ENCODE measurements around the gene PAX3.

PAX3 gene

DNA sequence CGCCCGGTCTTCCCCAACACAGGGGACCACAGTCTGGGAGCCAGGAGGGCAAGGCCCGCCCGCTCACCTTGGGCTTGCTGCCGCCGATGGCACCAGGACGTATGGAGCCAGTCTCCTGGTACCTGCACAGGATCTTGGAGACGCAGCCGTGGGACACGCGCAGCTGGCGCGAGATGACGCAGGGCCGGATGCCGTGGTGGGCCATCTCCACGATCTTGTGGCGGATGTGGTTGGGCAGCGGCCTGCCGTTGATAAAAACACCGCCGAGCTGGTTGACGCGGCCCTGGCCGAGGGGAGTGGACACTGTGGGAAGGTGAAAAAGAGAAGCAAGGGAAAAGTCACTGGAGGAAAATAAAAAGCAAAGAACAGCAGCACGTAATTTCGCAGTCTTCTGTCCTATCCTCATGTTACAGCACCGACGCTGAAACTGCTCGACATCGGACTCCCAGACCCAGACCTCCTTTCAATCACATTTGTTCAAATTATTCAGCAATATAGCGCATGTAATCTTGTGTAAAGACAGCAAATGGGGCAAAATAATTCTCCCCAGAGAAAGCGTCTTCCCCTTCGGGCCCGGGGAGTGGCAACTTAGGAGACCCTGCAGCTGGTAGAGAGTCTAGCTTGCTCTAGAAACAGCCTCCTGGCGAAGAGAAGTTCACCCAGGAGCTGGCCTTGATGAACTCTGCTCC lies 1.7 kb downstream of the PAX3 start:
- no peak for DNase-seq (ENCODE audit: low read depth)

DNA sequence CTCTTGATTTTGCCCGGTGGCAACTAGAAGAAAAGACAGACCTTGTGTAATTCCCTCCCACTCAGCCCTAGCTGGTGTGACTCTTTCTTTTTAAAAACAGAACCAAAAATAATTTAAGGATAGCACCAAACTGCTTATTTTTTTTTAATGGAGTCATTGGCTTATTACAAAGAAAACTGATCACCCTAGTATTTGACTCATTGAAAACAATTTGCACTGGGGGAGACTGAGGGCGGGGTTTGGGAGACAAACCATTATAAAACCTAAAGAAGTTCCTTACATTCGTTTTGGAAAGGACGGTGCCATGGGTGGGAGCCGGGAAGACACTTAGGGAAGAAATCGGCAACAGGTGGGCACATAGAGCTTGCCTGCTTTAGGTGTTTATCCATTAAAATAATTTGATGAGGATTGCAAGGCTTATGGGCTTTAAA lies 2.5 kb downstream of the PAX3 start:
- no peak for DNase-seq (ENCODE audit: low read depth)

DNA sequence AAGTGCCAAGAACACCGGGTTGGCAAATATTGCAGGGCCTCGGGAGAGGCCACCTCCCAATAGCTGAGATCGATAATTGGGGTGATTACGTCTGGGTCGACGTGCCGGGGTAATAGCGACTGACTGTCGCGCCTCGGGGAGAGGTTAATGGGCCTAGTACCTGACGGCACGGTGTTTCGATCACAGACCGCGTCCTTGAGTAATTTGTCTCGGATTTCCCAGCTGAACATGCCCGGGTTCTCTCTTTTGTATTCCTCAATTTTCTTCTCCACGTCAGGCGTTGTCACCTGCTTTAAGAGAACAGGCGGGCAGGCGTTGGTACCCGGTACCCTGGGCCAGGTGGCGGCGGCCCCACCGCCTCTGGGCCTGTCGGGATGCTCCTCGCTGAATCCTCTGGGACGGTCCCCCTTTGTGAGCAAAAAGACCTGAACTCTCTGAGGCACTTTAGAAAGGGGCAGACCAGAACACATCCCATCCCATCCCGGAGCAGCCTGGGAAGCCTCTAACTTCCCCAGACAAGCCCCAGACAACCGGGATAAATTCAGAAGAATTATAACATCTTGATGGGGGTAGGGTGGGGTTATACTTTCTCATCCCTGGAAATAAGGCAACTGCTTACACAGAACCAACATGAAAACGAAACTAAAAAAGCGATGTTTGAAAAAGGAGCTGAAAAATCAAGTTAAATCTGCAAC lies 3.3 kb downstream of the PAX3 start:
- DNase-seq (ENCODE audit: low read depth) = no peak

DNA sequence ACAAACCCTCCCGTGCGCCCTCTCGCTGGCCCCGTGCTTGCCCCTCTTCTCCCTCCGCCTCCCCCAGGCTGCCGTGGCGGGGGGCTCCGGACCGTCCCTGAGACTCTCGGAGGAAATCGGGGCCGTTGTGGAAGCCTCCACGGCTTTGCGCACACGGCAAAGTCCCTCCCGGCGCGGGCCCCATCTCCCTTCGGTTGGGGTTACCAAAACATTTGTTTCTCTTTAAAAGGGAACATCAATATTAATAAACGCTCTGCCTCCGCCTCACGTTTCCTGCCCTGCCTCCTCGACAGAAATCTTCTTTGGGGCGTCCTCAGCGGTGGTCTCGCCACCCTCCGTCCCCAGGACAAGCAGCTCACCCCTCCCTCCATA lies 3.8 kb downstream of the PAX3 start:
- DNase-seq (ENCODE audit: low read depth) = no peak

DNA sequence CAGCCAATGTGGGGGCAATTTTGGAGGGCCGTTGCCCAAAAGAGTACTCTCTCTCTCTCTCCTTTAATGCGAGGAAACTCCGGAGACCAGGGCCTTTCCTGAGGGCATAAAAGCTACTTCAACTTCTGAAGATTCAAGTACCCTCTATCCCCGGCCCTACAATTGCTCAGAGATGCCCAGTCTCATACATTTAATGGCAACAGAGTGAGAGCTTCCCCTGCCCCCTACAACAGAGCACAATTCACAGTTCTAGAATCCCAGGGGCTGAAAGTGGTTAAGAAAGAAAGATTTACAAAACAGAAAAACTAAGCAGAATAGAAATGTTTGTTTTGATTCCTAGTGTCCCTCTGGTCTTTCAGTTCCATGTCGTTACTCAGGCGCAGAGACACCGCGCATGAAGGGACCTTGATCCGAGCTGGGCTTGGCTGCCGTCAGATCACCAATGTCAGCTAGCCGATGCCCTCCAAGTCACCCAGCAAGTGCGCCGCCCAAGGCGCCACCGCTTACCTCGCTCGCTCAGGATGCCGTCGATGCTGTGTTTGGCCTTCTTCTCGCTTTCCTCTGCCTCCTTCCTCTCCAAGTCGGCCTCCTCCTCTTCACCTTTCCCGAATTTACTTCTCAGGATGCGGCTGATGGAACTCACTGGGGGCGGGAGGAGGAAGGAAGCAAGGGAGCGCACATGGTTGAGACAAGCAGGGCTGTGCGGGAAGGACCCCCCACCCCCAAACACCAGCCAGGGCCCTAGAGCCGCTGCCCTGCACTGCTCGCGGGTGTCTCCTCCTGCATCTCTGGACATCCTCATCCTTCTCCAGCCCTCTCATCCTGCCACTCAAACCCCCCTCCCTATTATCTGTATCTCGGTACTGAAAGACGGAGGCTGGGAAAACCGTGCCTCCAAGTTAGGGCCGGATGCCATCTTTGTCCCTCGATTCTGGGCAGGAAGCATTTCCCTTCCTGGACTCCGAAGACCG lies 4.9 kb downstream of the PAX3 start:
- no peak for DNase-seq (ENCODE audit: low read depth)

DNA sequence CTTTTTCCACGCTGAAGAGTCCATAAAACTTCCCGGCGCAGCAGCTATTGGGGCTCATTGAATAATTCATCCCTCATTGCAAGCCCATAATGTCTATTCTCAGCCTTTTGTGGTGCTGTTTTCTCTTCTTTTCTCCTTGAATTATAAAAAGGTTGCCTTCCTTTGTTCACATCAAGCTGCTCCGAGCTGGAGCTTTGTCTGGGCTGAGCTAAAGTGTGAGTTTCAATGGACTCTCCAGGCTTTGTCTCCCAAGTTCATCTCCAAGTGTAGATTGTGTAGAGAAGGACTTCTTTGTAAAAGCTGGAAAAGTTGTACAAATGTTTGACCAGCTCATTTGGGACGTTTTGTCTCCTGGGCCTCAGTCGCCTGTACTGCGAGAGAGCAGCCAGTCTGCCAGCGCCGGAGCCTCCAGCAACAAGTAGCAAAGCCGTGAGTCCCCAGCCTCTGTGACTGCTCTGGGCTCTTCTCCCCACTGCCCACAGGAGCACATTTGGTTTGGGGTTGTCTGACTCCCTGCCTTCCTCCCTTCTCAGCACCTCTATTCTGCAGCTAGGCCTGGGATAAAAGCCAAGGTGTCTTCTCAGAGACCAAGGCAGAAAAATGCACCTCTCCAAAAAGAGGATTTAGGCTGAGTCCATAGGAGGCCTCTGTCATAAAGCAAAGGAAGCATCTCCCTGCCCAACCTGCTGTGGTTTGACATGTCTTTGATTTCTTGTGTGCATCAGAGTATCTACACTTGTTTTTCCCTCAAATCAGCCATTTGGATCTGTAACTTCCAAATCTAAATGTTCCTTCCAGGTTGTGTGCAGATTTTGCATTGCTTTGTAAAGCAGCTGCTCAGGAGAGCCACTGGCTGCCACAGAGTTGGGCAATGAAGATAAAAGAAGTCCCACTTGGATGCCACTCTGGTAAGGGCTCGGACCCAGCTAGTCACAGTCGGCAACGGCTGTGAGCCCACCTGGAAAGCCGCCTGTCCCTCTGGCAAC lies 6.4 kb downstream of the PAX3 start:
- no peak for DNase-seq (ENCODE audit: low read depth)

DNA sequence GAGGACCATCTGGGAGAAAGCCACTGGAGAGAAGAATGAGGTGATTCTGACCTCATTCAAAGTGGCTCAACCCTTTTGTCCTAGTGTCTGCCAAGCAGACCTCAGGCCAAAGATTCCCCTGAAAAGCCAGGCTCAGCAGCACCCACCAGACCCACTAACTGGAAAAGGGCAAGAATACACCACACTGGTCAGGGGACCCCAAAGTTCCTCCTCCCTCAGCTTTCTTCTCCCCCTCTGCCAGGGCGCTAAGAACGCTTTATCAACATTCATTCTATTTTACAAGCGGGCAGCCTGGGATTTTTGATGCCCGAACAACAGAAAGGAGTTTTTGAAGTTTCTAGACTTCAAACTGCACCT lies 7.3 kb downstream of the PAX3 start:
- no peak for DNase-seq (ENCODE audit: low read depth)

DNA sequence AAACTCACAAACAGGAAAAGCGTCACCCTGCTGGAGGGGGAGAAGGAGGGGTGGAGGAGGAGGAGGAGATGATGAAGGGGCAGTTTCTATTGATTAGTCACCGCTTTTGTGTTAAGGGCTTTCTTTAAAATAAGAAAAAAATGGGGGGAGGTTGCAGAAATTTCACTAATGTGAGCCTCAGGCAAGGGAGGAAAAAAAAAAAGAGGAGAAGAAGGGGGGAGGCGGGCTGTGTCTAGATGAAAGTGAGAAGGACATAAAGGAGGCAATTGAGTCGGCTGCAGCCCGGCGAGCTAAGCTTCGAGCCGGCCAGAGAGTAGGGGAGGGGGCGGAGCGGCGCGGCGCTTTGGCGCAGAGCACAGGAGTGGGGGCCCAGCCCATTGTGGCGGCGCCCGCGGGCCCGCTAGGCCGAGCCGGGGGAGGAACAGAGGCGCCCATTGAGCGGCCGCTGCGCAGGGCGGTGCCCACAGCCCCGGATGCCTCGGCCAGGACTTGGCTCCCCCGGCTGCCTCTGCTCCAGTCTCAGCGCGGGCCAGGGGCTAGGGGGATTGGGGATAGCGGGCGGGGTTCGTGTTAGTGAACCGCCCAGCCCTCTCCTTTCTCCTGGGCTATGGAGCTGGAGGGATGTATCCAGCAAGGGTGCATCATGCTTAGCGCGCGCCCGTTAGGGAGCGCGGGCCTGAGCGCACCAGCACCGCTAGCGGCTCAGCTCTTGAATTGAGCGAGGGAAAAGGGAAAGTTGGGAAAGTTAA lies 7.9 kb downstream of the PAX3 start:
- DNase-seq (ENCODE audit: low read depth) = no peak

DNA sequence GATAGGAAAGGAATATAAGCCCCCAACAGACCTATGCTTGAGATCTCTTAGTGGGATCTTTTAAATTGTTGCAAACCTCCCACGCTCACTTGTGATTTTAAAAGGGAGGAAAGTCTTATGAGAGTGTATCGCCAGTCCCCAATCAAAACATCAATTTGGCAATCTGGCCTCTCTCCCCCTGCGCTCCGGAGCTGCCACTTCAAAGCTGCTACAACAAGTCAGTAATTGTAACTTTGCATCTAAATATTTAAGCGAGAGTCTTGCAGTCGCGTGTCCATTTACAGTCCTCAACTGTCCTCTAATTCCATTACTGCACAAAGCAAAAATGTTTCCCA lies 8.4 kb downstream of the PAX3 start:
- no peak for DNase-seq (ENCODE audit: low read depth)

DNA sequence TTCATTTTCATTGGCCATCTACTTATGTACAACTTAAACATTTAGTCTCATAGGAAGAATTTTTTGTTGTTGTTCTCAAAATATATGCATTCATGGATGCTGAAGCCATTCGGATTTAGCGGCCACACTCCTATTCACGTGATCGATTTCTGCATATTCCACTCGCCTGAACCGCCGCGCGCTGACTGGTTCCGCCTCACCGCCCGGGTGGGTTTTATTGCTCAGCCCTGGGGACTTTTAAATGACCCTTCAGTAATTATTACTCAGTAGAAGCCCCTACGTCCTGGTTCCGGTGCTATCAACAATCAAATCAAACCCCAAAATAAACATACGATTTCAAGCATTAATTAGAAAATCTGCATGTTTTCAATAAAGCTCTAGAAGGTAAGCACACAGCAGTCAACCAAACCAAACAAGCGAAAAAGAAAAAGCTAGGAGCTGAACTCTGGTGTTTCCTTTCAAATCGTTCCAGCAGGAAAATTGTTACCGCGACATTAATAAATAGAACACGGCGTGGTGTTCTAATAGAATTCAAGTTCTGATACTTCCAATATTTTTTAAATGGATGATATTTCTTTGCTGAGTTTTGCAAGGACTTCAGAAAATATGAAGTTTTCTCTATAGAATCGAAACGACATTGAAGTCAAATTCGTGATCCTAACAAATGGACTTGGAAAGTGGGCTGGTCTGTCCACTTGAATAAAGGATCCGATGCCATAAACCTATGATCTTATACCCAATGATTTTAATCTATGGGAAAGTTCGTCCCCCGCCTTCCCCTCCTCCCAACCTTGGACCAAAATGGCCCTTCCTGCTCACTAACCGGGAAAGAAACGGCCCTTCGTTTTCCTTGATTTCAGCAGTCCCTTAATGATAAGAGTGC lies 9.3 kb downstream of the PAX3 start:
- no peak for DNase-seq (ENCODE audit: low read depth)

DNA sequence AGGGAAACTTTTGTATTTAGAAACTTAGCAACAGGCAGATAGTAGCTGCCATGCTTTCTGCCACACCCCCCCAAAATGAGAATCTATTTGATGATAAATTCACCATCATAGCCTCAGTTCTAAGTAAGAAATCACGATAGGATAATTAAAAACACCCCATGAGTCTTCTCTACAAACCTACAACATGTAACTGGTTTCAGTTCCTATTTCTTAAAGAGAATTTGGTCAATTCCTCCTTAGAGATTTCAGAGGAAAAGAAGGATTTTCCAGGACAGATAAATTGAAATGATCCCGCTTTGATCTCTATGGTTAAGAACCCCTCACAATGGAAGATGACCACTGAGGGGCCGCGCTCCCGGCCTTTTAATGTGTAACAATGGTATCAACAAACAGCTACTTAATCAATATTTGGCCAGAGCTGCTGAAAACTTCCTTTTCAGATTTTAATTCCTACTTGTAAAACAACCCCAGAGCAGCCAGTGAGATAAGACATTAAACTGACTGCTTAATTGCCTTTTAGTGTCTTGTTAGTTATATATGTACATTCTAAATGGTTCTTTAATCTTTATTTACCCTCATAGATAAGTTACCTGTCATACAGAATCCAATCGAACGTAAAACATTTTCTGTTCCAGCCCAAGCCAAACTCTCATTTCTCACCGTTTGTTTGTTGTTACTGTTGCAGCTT lies 10.1 kb downstream of the PAX3 start:
- no peak for DNase-seq (ENCODE audit: low read depth)

DNA sequence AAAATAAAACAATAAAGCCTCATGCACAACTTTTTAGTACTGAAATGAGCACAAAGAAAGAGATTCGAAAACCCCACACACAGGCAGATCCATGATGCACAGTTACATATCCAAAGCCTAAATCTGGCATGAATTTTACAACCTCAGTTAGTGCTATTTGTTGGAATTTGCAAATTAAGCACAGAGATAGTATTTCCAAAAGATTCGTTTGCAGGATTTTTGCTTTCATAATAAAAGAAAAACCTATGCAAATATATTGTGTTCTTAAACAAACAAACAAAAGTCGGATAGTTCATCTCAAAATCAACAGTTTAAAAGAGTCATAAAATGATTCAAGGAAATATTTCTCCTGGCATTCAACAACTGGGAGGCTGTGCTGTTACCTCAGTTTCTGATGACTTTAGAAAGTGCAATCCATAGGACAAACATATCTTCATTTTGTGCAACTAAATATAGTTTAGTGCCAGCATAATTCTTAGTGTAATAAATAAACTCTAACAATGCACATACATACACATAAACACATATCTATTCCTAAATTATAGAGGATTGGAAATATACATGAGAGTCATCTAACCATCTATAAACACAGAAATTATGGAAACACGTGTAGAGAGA lies 10.8 kb downstream of the PAX3 start:
- no peak for DNase-seq (ENCODE audit: low read depth)

DNA sequence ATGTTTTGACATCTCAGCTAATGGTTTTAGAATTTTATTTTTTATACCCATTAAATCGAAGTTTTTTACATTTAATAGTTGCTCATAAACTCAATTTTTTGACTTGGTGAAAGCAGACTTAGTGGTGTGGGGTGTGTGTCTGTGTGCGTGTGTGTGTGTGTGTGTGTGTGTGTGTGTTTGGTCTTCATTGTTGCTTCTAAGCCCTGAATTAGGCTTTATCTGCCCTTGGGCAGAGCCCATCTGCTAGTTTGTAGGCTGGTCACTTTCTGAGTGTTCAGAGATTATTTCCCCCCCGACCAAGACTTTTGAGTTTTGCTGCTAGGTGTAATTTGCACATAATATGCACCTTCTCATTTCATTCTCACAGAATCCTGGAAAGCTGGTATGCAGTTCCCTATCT lies 14.3 kb downstream of the PAX3 start:
- no peak for DNase-seq (ENCODE audit: low read depth)

DNA sequence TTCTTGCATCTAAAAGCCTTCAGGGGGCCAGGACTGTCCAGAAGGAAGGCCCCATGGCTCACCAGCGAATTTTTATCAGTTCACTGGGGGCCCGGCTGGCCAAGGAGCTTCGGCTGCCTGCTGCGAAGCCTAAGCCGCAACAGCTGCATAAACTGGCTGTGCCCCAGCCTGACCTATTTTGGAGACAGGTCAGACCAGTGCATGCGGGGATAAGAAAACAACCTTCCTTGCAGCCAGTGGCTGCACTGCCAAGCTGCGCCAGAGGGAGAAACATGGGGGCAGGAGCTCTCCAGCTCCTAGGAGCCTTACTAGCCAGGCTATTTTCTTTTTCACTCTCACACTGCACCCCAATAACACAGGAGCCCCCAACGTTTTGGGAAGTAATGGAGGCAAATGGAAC lies 15.2 kb downstream of the PAX3 start:
- no peak for DNase-seq (ENCODE audit: low read depth)

DNA sequence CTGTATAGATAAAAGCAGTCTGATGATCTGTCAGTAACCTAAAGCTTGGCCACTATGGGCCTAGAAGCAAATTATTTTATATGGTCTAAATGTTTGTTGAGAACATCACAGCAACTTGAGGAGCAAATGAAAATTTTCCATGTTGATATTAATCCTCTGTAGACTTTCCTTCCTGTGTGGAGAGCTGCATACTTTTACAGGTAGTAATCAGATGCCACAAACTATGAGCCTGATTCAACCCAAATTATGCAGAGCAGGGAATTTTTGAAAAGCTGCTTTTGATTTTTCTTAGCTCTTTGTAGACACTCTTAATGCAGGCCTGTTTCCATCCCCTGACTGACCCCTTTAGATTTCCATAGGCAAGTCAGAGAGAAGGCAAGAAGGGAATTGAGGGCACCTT lies 17.3 kb downstream of the PAX3 start:
- no peak for DNase-seq (ENCODE audit: low read depth)

DNA sequence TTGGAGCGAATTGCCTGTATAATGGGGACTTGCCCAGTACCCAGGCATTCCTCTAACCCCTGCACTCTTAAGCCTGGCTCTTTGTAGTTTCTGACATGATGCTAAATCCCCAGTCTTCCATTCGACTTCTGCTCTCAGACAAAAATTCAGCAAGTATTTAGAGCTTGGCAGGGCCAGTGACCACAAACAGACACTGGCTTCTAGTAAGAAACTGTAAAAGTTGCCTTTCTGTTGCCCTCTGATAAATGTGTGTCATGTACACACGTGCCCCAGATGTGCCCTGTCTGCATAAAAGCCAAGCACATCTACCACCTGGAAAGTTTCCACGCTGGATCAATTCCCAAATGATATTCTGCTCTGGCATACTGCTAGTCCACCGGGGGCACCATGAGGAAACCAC lies 18.0 kb downstream of the PAX3 start:
- no peak for DNase-seq (ENCODE audit: low read depth)

DNA sequence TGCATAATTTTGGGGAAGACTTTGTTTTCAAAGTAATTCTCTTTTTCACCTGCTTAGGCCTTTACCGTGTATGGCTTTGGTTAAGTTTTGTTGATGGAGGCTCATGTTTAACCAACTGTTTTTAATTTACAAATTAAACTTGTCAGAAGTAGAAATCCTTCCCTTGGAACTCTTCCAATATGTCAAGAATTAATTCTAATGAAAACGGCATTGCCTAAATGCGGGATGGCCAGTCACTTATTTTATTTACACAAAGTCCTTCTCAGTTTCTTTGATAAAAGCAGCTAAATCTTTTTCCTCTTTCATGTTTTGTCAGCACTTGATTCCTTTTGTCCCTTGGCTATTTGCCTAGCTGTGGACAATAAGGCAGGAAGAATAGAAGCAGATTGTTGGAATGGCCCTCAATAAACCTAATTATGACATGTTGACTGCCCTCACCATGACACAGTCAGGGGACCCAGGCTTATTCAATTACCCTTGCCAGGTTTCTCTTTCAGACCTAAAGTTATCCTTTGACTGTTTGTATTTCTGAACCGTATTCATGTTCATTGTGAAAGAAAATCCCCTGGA lies 26.3 kb downstream of the PAX3 start:
- DNase-seq (ENCODE audit: low read depth) = no peak

DNA sequence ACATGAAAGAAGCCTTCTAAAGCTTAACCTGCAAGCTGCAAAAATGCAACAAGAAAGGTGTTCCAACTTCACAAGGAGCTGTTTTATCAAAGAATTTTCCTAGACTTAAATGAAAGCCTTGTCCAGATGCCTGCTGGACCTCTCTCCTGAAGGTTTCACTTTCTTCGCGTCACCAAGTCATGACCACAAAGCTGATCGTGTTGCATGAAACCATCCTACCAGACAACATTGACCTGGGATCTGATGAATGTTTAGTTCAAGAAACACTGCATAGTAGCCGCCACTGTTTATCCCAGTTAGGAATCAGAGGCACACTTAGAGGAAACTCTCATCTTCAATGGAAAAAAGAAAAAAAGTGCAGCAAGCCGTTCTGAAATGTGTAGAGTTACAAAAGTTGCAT lies 26.9 kb downstream of the PAX3 start:
- no peak for DNase-seq (ENCODE audit: low read depth)

DNA sequence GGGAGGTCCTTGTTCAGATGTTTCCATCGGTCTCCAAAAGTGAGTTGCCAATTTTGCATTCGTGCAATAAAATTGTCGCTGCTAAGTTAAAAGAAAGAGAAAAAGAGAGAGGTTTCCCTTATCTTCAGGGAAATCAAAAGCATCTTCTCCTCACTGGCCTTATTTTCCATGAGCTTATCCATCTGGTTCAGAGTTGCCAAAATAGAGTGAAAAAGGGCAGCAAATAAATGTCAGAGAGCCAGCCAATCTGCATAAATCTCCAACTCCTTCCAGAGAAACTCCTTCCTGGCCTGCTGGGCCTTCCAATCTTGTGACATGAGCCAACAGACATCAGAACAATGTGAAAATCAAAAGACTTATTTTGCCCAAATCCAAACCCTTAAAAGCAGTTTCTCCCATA lies 28.4 kb downstream of the PAX3 start:
- no peak for DNase-seq (ENCODE audit: low read depth)

Data from activated T-helper 9 cell treated with anti-CD3 and anti-CD28 coated beads, Interleukin-2, amount 50 U/mL, for 16 hours (primary cell).